WTC11 (cell line): ENCODE measurements around the gene GNG13. TPM values are rescaled to one million over a fixed set of nuclear protein-coding genes. Genes with fewer than 3 reads are reported as not detected.

Experiments
- ATAC-seq: fragments of 200-7000 bp; cut with Tn5 transposase; 2 replicates; pipeline ENCODE4 v1.10.0; 2021; ENCODE audit warnings: mild to moderate bottlenecking, moderate library complexity
- CTCF ChIA-PET: fragments of 300-600 bp; sonication (Branson Sonifier 250); formaldehyde crosslinking; loops from one replicate; lab custom pipeline; 2021; ENCODE audit warnings: antibody characterized with exemption; lab: Charles Lee
- POLR2A ChIA-PET: fragments of 350-600 bp; sonication (Branson Sonifier 250); formaldehyde crosslinking; loops from one replicate; lab custom pipeline; 2021; ENCODE audit warnings: antibody characterized with exemption; lab: Charles Lee
- DNase-seq: peaks from one replicate; pipeline ENCODE4 v3.0.0; 2021; ENCODE audit warnings: low spot score
- H3K27ac Mint-ChIP-seq: 2 replicates; pipeline ENCODE4 v1.8.0; 2021; ENCODE audit warnings: mixed read lengths
- H3K27me3 Mint-ChIP-seq: 2 replicates; pipeline ENCODE4 v1.8.0; 2021; ENCODE audit warnings: low read depth, mild to moderate bottlenecking, moderate library complexity, mixed read lengths
- H3K36me3 Mint-ChIP-seq: 2 replicates; pipeline ENCODE4 v1.8.0; 2021; ENCODE audit warnings: mixed read lengths
- H3K4me1 Mint-ChIP-seq: 2 replicates; pipeline ENCODE4 v1.8.0; 2022; ENCODE audit warnings: mixed read lengths
- H3K4me3 Mint-ChIP-seq: 2 replicates; pipeline ENCODE4 v1.8.0; 2021; ENCODE audit warnings: mild to moderate bottlenecking, moderate library complexity, mixed read lengths
- H3K9me3 Mint-ChIP-seq: 2 replicates; pipeline ENCODE4 v1.8.0; 2021; ENCODE audit warnings: mixed read lengths
- CBFB ChIP-seq: sonication (generic); formaldehyde crosslinking; IDR thresholded peaks from 2 replicates; pipeline ENCODE4 v1.8.1; 2022; ENCODE audit warnings: mild to moderate bottlenecking, low read depth, missing genetic modification reagents
- ELF4 ChIP-seq: sonication (generic); formaldehyde crosslinking; IDR thresholded peaks from 2 replicates; pipeline ENCODE4 v1.8.1; 2022; ENCODE audit warnings: low read depth, mild to moderate bottlenecking, moderate library complexity, missing genetic modification reagents
- ESRRA ChIP-seq: sonication (generic); formaldehyde crosslinking; IDR thresholded peaks from 2 replicates; pipeline ENCODE4 v1.8.1; 2022; ENCODE audit warnings: mild to moderate bottlenecking, missing genetic modification reagents, borderline replicate concordance
- IRF2 ChIP-seq: sonication (generic); formaldehyde crosslinking; IDR thresholded peaks from 2 replicates; pipeline ENCODE4 v1.8.0; 2022; ENCODE audit warnings: low read depth, missing genetic modification reagents, borderline replicate concordance
- KAT7 ChIP-seq: sonication (generic); formaldehyde crosslinking; IDR thresholded peaks from 2 replicates; pipeline ENCODE4 v1.8.1; 2023; ENCODE audit warnings: missing genetic modification reagents, mild to moderate bottlenecking, borderline replicate concordance
- NFATC4 ChIP-seq: fragments of 250-450 bp; sonication (Bioruptor Pico); IDR thresholded peaks from 2 replicates; pipeline ENCODE4 v1.9.0; 2021; ENCODE audit warnings: mild to moderate bottlenecking
- NR2C2 ChIP-seq: sonication (generic); formaldehyde crosslinking; IDR thresholded peaks from 2 replicates; pipeline ENCODE4 v1.8.0; 2022; ENCODE audit warnings: mild to moderate bottlenecking, missing genetic modification reagents
- NR3C1 ChIP-seq: sonication (generic); formaldehyde crosslinking; conservative IDR thresholded peaks from 2 replicates; pipeline ENCODE4 v1.8.1; 2023; ENCODE audit warnings: low read depth, mild to moderate bottlenecking, missing genetic modification reagents
- PRRX2 ChIP-seq: fragments of 250-450 bp; sonication (Bioruptor Pico); IDR thresholded peaks from 2 replicates; pipeline ENCODE4 v1.8.0; 2021; ENCODE audit warnings: mild to moderate bottlenecking
- SOX15 ChIP-seq: fragments of 250-450 bp; sonication (Bioruptor Pico); IDR thresholded peaks from 2 replicates; pipeline ENCODE4 v1.9.0; 2021; ENCODE audit warnings: mild to moderate bottlenecking
- TEAD4 ChIP-seq: sonication (generic); formaldehyde crosslinking; IDR thresholded peaks from 2 replicates; pipeline ENCODE4 v1.8.0; 2022; ENCODE audit warnings: mild to moderate bottlenecking, missing genetic modification reagents
- ZBTB21 ChIP-seq: sonication (generic); formaldehyde crosslinking; IDR thresholded peaks from 2 replicates; pipeline ENCODE4 v1.8.1; 2023; ENCODE audit warnings: mild to moderate bottlenecking, missing genetic modification reagents, borderline replicate concordance
- ZNF138 ChIP-seq: sonication (generic); formaldehyde crosslinking; conservative IDR thresholded peaks from 2 replicates; pipeline ENCODE4 v1.8.1; 2022; ENCODE audit warnings: mild to moderate bottlenecking, moderate library complexity, missing genetic modification reagents
- ZNF671 ChIP-seq: fragments of 250-450 bp; sonication (Bioruptor Pico); IDR thresholded peaks from 2 replicates; pipeline ENCODE4 v1.8.0; 2021; ENCODE audit warnings: mild to moderate bottlenecking
- total RNA-seq: library from RNA; stranded (reverse); gene quantifications from 3 replicates; pipeline ENCODE4 v1.2.3, GENCODE V29; 2021
- TF ChIP-seq, protein P1 (sequence below): sonication (generic); formaldehyde crosslinking; IDR thresholded peaks from 2 replicates; pipeline ENCODE4 v1.8.0; 2022; ENCODE audit warnings: mild to moderate bottlenecking, missing genetic modification reagents
- TF ChIP-seq, protein P2 (sequence below): sonication (generic); formaldehyde crosslinking; conservative IDR thresholded peaks from 2 replicates; pipeline ENCODE4 v1.8.1; 2022; ENCODE audit warnings: mild to moderate bottlenecking, missing genetic modification reagents
- TF ChIP-seq, protein P3 (sequence below): sonication (generic); formaldehyde crosslinking; IDR thresholded peaks from 2 replicates; pipeline ENCODE4 v1.8.0; 2022; ENCODE audit warnings: missing genetic modification reagents
- TF ChIP-seq, protein P4 (sequence below): fragments of 250-450 bp; sonication (Bioruptor Pico); IDR thresholded peaks from 2 replicates; pipeline ENCODE4 v1.9.0; 2021; ENCODE audit warnings: mild to moderate bottlenecking
- TF ChIP-seq, protein P5 (sequence below): sonication (generic); formaldehyde crosslinking; IDR thresholded peaks from 2 replicates; pipeline ENCODE4 v1.8.1; 2022; ENCODE audit warnings: missing genetic modification reagents, borderline replicate concordance

Gene GNG13
- total RNA-seq, 1 experiment from 2014 or later, result not detected

DNA sequence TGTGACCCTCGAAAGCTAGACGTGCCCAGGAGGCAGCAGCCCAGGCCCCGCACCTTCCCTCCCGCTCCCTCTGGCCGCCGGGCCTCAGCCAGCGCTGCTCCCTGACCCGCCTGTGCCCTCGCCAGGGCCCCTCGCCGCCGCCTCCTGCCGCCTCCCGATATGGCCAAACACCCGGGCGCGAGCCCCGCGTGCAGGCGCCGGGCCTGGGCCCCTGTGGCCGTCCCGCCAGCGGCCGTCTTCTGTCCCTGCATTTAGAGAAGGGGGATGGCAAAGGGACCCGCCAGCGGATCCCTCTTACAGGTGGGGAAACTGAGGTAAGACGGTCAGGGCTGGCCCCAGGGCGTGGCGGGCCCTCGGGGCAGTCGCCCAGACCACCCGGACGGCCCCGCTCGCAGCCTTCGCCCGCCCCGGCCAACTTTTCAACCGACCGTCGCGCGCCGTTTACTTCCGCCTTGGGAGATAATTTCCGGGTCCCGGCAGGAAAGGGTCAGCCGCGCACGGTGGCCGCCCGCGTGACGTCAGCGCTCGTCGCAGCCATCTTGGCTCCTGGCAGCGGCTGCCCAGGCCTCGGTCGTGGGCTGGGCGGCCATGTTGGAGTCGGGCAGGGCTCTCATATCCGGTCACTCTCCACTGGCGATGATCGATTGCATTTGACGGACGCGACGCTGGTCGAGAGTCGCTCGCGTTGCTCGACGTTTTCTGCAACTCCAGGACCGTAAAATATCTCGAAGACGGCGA lies 7.0 kb upstream of the GNG13 start (continued):
- TF ChIP-seq, protein P1, sequence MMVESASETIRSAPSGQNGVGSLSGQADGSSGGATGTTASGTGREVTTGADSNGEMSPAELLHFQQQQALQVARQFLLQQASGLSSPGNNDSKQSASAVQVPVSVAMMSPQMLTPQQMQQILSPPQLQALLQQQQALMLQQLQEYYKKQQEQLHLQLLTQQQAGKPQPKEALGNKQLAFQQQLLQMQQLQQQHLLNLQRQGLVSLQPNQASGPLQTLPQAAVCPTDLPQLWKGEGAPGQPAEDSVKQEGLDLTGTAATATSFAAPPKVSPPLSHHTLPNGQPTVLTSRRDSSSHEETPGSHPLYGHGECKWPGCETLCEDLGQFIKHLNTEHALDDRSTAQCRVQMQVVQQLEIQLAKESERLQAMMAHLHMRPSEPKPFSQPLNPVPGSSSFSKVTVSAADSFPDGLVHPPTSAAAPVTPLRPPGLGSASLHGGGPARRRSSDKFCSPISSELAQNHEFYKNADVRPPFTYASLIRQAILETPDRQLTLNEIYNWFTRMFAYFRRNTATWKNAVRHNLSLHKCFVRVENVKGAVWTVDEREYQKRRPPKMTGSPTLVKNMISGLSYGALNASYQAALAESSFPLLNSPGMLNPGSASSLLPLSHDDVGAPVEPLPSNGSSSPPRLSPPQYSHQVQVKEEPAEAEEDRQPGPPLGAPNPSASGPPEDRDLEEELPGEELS (CRISPR knock-in tag), result peak; percentile 83
- TF ChIP-seq, protein P2, sequence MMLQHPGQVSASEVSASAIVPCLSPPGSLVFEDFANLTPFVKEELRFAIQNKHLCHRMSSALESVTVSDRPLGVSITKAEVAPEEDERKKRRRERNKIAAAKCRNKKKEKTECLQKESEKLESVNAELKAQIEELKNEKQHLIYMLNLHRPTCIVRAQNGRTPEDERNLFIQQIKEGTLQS (CRISPR knock-in tag), result no peak
- TF ChIP-seq ZBTB21 (CRISPR knock-in tag), result peak; percentile 99
- TF ChIP-seq, all 79 proteins: peak for 18

DNA sequence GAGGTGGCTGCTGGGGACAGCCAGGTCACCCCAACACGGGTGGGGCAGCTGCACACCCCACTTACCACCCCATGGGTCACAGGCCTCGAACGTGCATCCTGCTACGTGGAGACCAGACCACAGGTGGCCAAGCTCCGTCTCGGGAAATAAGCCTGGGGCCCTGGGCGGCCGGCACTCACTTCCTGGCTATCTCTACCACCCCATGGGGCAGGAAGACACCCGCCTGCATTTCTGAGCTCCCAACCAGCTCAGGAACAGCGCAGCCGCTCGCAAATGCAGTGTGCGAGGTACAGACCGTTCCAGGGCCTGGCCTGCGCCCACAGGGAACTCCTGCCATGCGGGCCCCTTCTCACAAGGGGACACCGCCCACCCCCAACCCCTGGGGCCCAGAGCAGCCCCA lies 4.9 kb upstream of the GNG13 start:
- peaks cover 46% of the 10 kb centered on the region for H3K27me3 Mint-ChIP-seq
- no peak overlapping the region for H3K27ac Mint-ChIP-seq
- DNase-seq (no peak), ATAC-seq (no peak)
- TF ChIP-seq, protein P3, sequence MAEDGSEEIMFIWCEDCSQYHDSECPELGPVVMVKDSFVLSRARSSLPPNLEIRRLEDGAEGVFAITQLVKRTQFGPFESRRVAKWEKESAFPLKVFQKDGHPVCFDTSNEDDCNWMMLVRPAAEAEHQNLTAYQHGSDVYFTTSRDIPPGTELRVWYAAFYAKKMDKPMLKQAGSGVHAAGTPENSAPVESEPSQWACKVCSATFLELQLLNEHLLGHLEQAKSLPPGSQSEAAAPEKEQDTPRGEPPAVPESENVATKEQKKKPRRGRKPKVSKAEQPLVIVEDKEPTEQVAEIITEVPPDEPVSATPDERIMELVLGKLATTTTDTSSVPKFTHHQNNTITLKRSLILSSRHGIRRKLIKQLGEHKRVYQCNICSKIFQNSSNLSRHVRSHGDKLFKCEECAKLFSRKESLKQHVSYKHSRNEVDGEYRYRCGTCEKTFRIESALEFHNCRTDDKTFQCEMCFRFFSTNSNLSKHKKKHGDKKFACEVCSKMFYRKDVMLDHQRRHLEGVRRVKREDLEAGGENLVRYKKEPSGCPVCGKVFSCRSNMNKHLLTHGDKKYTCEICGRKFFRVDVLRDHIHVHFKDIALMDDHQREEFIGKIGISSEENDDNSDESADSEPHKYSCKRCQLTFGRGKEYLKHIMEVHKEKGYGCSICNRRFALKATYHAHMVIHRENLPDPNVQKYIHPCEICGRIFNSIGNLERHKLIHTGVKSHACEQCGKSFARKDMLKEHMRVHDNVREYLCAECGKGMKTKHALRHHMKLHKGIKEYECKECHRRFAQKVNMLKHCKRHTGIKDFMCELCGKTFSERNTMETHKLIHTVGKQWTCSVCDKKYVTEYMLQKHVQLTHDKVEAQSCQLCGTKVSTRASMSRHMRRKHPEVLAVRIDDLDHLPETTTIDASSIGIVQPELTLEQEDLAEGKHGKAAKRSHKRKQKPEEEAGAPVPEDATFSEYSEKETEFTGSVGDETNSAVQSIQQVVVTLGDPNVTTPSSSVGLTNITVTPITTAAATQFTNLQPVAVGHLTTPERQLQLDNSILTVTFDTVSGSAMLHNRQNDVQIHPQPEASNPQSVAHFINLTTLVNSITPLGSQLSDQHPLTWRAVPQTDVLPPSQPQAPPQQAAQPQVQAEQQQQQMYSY, result no peak
- TF ChIP-seq NFATC4 (CRISPR knock-in tag) (no peak), PRRX2 (CRISPR knock-in tag) (no peak), ZNF671 (no peak), NR3C1 (CRISPR knock-in tag) (no peak), ZNF138 (CRISPR knock-in tag) (no peak), TEAD4 (CRISPR knock-in tag) (no peak), ESRRA (CRISPR knock-in tag) (no peak), CBFB (CRISPR knock-in tag) (no peak), SOX15 (no peak), ELF4 (CRISPR knock-in tag) (no peak), KAT7 (no peak), IRF2 (CRISPR knock-in tag) (no peak), NR2C2 (no peak)
- TF ChIP-seq, protein P4, sequence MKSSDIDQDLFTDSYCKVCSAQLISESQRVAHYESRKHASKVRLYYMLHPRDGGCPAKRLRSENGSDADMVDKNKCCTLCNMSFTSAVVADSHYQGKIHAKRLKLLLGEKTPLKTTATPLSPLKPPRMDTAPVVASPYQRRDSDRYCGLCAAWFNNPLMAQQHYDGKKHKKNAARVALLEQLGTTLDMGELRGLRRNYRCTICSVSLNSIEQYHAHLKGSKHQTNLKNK (CRISPR knock-in tag), result no peak
- TF ChIP-seq, protein P5, sequence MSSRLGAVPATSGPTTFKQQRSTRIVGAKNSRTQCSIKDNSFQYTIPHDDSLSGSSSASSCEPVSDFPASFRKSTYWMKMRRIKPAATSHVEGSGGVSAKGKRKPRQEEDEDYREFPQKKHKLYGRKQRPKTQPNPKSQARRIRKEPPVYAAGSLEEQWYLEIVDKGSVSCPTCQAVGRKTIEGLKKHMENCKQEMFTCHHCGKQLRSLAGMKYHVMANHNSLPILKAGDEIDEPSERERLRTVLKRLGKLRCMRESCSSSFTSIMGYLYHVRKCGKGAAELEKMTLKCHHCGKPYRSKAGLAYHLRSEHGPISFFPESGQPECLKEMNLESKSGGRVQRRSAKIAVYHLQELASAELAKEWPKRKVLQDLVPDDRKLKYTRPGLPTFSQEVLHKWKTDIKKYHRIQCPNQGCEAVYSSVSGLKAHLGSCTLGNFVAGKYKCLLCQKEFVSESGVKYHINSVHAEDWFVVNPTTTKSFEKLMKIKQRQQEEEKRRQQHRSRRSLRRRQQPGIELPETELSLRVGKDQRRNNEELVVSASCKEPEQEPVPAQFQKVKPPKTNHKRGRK (CRISPR knock-in tag), result no peak
- ChIA-PET CTCF (interaction anchor here (1.5 kb wide), 1 partner anchor 73 kb away, joined by 5 read pairs; no protein-coding TSS in a partner anchor), POLR2A (interaction anchor here (0.6 kb wide), 1 partner anchor 207 kb away, joined by 3 read pairs; no protein-coding TSS in a partner anchor)
- H3K36me3 Mint-ChIP-seq, result peaks cover 2% of the 10 kb centered on the region; the same call in 1 of the 2 replicates
- no peaks in the 10 kb centered on the region for H3K9me3 Mint-ChIP-seq
- H3K4me3 Mint-ChIP-seq, result peak overlapping the region; percentile 99; the same call in 1 of the 2 replicates
- H3K4me1 Mint-ChIP-seq, result peaks cover 9% of the 10 kb centered on the region
